ENCODE measurements around the gene BCAP29.

- no peak for TF ChIP-seq ZBTB34 (CRISPR knock-in tag; IDR thresholded peaks at IDR 0.05)
- TF ChIP-seq ATF7 (IDR thresholded peaks at IDR 0.05) = no peak
- no peak for TF ChIP-seq POU5F1 (IDR thresholded peaks at IDR 0.05; ENCODE audit: borderline replicate concordance, low read depth, low read length, partially characterized antibody)
- no peak for TF ChIP-seq CTCF (IDR thresholded peaks at IDR 0.05 in 2 of 3, conservative IDR thresholded peaks at IDR 0.05 in 1 of 3; ENCODE audit: insufficient read depth in 2 of 3, low read depth in 1 of 3, low read length in 3 of 3)
- TF ChIP-seq POLR2B (IDR thresholded peaks at IDR 0.05; ENCODE audit: low read depth, partially characterized antibody) = no peak
- no peak for TF ChIP-seq HDAC1 (IDR thresholded peaks at IDR 0.05)
- no peak for TF ChIP-seq RFX1 (IDR thresholded peaks at IDR 0.05)
- no peak for TF ChIP-seq NCOA2 (IDR thresholded peaks at IDR 0.05; ENCODE audit: partially characterized antibody in 2 of 2)
- TF ChIP-seq C11orf30 (IDR thresholded peaks at IDR 0.05; ENCODE audit: low read depth) = no peak
- no peak for TF ChIP-seq CUX1 (CRISPR knock-in tag; IDR thresholded peaks at IDR 0.05)
- TF ChIP-seq RCOR1 (IDR thresholded peaks at IDR 0.05; ENCODE audit: borderline replicate concordance in 1 of 2, low read depth in 2 of 2, low read length in 2 of 2) = no peak
- no peak for TF ChIP-seq POLR2AphosphoS5 (IDR thresholded peaks at IDR 0.05; ENCODE audit: control insufficient read depth, insufficient read depth, low read depth, low read length)
- no peak for TF ChIP-seq MYBL2 (IDR thresholded peaks at IDR 0.05; ENCODE audit: low read depth)
- no peak for TF ChIP-seq MYBL2 (CRISPR knock-in tag; IDR thresholded peaks at IDR 0.05; ENCODE audit: borderline replicate concordance)
Measured at GRCh38 chr7:107573537-107573936, 6.5 kb upstream of the BCAP29 start.
